ENCODE measurements around the gene CD274. TPM values are rescaled to one million over a fixed set of nuclear protein-coding genes. Genes with fewer than 3 reads are reported as not detected.

The CD274 gene
- total and polyA plus RNA-seq, 10 of the 15 experiments (the other 5 are each of a cell fraction or from before 2014, with no cell fraction given) = 9.4 to 128 (median 24.6) TPM

- TF ChIP-seq REST (IDR thresholded peaks at IDR 0.05; ENCODE audit: low read depth, low read length) (no peak), ZNF622 (IDR thresholded peaks at IDR 0.05) (no peak), TCF7 (IDR thresholded peaks at IDR 0.05; ENCODE audit: borderline replicate concordance) (no peak), USF1 (IDR thresholded peaks at IDR 0.05; ENCODE audit: borderline replicate concordance, extremely low read length, insufficient read depth, low read depth, low read length) (no peak), KDM1A (IDR thresholded peaks at IDR 0.05; ENCODE audit: borderline replicate concordance) (no peak), ZBTB40 (IDR thresholded peaks at IDR 0.05; ENCODE audit: borderline replicate concordance) (no peak; the same call in 1 of the 2 replicates), EP300 (IDR thresholded peaks at IDR 0.05; ENCODE audit: borderline replicate concordance in 1 of 2, control insufficient read depth in 1 of 2, low read depth in 2 of 2, low read length in 2 of 2) (no peak), MTA3 (IDR thresholded peaks at IDR 0.05; ENCODE audit: borderline replicate concordance, low read length) (no peak; the same call in 1 of the 2 replicates), HSF1 (IDR thresholded peaks at IDR 0.05; ENCODE audit: low read depth, low read length) (no peak), MEF2A (IDR thresholded peaks at IDR 0.05; ENCODE audit: insufficient read depth, low read depth, low read length) (peak; percentile 71), SMAD1 (IDR thresholded peaks at IDR 0.05; ENCODE audit: low read depth, partially characterized antibody) (no peak), SKIL (IDR thresholded peaks at IDR 0.05; ENCODE audit: low read depth, poor library complexity, severe bottlenecking) (peak; percentile 15), NFYA (IDR thresholded peaks at IDR 0.05; ENCODE audit: borderline replicate concordance, low read depth, low read length) (no peak), JUND (IDR thresholded peaks at IDR 0.05; ENCODE audit: low read depth, low read length) (no peak), RBBP5 (conservative IDR thresholded peaks at IDR 0.05) (no peak), BCL11A (IDR thresholded peaks at IDR 0.05; ENCODE audit: low read depth, low read length) (0 out of 2 replicates have a peak, but pooled peaks have one; percentile 9)
Observed at GRCh38 chr9:5518171-5518936, 68.0 kb downstream of the CD274 start (continued).

Data from GM12878 (cell line).